ENCODE results near the gene GRPEL1. TPM values are rescaled to one million over a fixed set of nuclear protein-coding genes. Genes with fewer than 3 reads are reported as not detected.

Gene GRPEL1
- total and polyA plus RNA-seq, 10 of the 15 experiments (the other 5 are each of a cell fraction or from before 2014, with no cell fraction given): 30.8 to 119 (median 67.6) TPM

GRCh38 chr4:7104366-7105031, 36.6 kb upstream of the GRPEL1 start:
- ATAC-seq (no peak), DNase-seq (ENCODE audit: low read depth, low spot score) (no peak), FAIRE-seq (no peak)
- peaks cover 7% of the 10 kb centered on the region for H3K4me1 ChIP-seq (ENCODE audit: control insufficient read depth, insufficient read depth, low read length)
- peaks cover 0 to 3% of the 10 kb centered on the region in 2 experiments; a peak in 2 of 4 replicates for H3K27me3 ChIP-seq (replicated peaks in 1 of 2; ENCODE audit: control insufficient read depth in 2 of 2, insufficient read depth in 2 of 2, low read length in 1 of 2)
- H3K36me3 ChIP-seq (ENCODE audit: control insufficient read depth in 2 of 2, insufficient read depth in 2 of 2, low read length in 1 of 2): no peaks in the 10 kb centered on the region
- RAD21 ChIA-PET (ENCODE audit: unreplicated experiment): no interaction called here
- H3K9me3 ChIP-seq (replicated peaks; ENCODE audit: control insufficient read depth, insufficient read depth, low read length): no peaks in the 10 kb centered on the region
- POLR2A ChIA-PET: no interaction called here
- H2AFZ ChIP-seq (ENCODE audit: control insufficient read depth, low read depth, low read length): no peak overlapping the region
- WGBS (ENCODE audit: insufficient coverage, insufficient replicate concordance, low lambda C conversion rate, missing lambda C conversion rate): 25% methylated on average over 7 of the region's 7 CpGs
- intact Hi-C loops (cut with micrococcal nuclease; ENCODE audit: unreplicated experiment): no loop called here
- H3K9ac ChIP-seq (ENCODE audit: control insufficient read depth, insufficient read depth, low read length): no peak overlapping the region
- SMC1A ChIA-PET (ENCODE audit: uncharacterized antibody, unreplicated experiment): no interaction called here
- in situ Hi-C loops (cut with MboI): no loop called here
- H3K4me3 ChIP-seq: no peak overlapping the region
- no TSS peak for BruUV-seq (replicated peaks)
- TF ChIP-seq SPI1 (IDR thresholded peaks at IDR 0.05; ENCODE audit: borderline replicate concordance, insufficient read depth, low read depth, low read length): no peak
- TF ChIP-seq JUNB (IDR thresholded peaks at IDR 0.05): no peak
- TF ChIP-seq JUND (IDR thresholded peaks at IDR 0.05; ENCODE audit: low read depth, low read length): no peak
- no peak for TF ChIP-seq IRF4 (IDR thresholded peaks at IDR 0.05; ENCODE audit: low read depth, low read length)
- no peak for TF ChIP-seq NFXL1 (IDR thresholded peaks at IDR 0.05; ENCODE audit: borderline replicate concordance)
- no peak for TF ChIP-seq BHLHE40 (IDR thresholded peaks at IDR 0.05; ENCODE audit: borderline replicate concordance in 1 of 2, low read depth in 2 of 2, low read length in 1 of 2)
- no peak for TF ChIP-seq CBX3 (IDR thresholded peaks at IDR 0.05; ENCODE audit: borderline replicate concordance, low read depth)
- TF ChIP-seq E2F8 (IDR thresholded peaks at IDR 0.05; ENCODE audit: low read depth, partially characterized antibody): no peak
- no peak for TF ChIP-seq IRF5 (IDR thresholded peaks at IDR 0.05; ENCODE audit: borderline replicate concordance)
- no peak for TF ChIP-seq HSF1 (IDR thresholded peaks at IDR 0.05; ENCODE audit: low read depth, low read length)
- no peak overlapping the region for H3K27ac ChIP-seq (ENCODE audit: control insufficient read depth, insufficient read depth)
- no peaks in the 10 kb centered on the region for H3K79me2 ChIP-seq (ENCODE audit: control insufficient read depth, insufficient read depth, low read length)
- H3K4me2 ChIP-seq (ENCODE audit: control insufficient read depth, insufficient read depth): no peak overlapping the region
- CTCF ChIA-PET: interaction anchor here (4.4 kb wide), 1 partner anchor 22 kb away, joined by 24 read pairs; no protein-coding TSS in a partner anchor
- H4K20me1 ChIP-seq (ENCODE audit: control insufficient read depth, insufficient read depth): no peaks in the 10 kb centered on the region
